GM19452 (cell line): ENCODE data around the gene DUSP9.

Experiments
- ATAC-seq: cut with Tn5 transposase; IDR thresholded peaks from one replicate; pipeline ENCODE4 v1.9.1; 2021; ENCODE audit not compliant: unreplicated experiment

The DUSP9 gene

DNA sequence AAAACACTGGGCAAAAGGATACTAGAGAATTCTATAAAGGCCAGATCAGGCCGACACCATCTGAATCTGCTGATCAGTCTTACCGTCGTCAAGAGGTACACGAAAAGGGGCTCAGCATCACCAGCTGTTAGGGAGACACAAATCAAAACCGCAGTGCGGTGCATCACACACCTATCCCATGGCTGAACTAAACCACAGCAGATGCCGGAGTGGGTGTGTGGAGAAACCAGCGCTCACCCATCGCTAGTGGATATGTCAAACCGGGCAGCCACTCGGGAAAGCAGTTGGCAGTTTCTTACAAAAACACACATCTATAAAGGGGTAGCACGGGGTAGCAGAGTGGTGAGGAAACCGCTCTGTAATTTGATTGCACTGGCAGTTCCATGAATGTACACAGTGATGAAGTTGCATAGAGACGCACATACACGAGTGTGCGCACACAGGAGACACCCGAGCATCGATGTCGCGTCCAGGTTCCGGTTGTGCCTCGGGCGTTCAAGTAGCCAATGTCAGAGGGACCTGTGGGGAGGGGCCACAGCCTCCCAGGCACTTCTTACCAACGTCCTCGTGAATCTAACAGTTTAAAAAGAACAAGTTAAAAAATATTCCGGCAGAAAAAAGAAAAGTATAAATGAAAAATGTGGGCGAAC is 24.9 kb upstream of the DUSP9 start:
- ATAC-seq = no peak

GRCh38 chrX:153622661-153623309 is 24.2 kb upstream of the DUSP9 start:
- no peak for ATAC-seq

GRCh38 chrX:153623310-153624029 is 23.5 kb upstream of the DUSP9 start:
- ATAC-seq = no peak

GRCh38 chrX:153624196-153625091 is 22.6 kb upstream of the DUSP9 start:
- no peak for ATAC-seq

DNA sequence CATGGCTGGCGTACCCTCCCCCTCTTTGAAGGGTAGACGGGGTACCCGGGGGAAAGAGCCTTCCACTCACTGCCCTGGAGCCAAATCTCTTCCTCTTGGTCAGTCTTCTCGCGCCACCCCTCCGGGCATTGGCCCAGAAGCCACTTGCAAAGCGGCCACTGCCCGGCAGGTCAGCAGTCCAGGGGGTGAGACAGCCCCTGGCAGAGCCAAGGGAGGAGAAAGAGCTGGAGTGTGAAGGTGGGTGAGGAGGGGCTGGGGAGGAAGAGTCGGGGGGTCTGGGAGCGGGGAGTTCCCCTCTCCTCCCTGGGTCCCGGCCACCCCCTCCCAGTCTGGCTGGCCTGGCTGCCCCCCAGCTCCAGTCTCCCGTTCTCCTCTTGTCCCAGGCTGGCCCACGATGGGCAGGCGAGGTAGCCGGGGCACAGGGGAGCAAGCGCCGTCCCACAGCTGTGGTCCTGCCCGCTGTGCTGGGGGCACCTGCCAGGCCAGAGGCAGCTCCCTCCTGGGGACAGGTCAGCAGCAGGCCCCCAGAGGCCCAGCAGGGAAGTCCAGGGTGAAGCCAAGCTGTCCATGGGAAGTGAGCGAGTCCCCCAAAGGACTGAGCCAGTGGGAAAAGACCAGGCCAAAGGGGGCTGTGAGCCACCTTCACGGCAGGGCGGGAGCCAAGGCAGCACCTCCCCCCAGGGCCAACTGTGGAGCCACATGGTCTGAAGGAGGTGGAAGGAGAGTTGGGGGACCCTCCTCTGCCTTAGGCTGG is 21.6 kb upstream of the DUSP9 start:
- no peak for ATAC-seq

- no peak for ATAC-seq
These were observed 20.9 kb upstream of the DUSP9 start for GRCh38 chrX:153626025-153626633.

- ATAC-seq = no peak
These were observed 19.9 kb upstream of the DUSP9 start for GRCh38 chrX:153626863-153627674.

DNA sequence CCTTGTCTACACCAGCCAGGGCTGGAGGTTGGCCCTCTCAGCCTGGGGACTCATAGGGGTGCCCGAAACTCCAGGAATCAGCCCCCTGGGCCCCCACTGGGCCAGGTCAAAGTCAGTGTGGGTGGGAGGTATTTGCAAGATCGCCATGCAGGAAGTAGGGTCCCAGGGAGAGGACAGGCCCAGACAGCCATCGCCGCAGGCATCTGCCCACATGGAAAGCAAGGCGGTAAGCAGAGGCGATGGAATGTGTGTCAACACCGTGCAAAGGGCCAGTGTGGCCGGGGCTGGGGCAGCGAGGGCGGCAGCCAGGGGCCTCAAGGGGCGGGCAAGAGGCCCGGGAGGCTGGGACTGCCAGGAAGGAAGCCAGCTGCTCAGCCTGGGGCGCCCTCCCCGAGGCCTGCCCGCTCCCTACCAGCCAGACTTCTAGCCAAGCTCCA is 19.3 kb upstream of the DUSP9 start:
- no peak for ATAC-seq

- ATAC-seq = no peak
These were observed 18.9 kb upstream of the DUSP9 start for GRCh38 chrX:153628129-153628528.

DNA sequence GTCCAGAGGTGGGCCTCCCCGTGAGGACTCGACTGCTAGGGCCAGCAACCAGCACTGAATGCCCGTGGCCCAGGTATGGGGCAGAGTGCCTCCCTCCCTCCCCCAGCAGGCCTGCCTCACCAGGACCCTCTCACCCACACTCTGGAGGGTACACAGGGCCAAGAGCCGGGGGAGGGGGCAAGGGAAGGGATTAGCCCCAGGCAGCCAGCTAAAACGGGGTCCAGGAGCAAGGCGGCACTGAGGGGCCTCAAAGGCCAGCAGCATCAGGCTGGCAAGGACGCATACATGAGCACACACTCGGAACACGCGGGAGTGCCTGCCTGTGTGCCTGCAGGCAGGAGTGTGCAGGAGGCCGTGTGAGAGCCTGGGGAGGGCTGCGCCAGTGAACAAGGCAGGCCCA is 18.3 kb upstream of the DUSP9 start:
- no peak for ATAC-seq

DNA sequence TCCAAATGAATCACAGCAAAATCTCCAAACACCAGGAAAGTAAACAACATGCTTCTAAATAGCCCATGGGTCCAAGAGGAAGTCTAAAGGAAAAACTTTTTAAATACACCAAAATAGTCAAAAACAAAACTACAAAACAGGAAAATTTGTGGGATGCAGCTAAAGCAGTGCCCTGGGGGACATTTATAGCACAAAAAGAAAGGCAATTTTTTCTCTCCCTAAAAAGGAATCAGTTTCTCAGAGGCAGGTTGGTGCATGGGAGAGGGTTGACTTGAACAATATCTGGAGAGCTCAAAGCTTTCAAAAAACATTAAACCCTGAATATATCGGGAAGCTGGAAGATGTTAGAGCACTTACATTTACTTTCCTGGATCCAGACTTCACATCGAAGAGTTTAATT is 15.7 kb upstream of the DUSP9 start:
- no peak for ATAC-seq

DNA sequence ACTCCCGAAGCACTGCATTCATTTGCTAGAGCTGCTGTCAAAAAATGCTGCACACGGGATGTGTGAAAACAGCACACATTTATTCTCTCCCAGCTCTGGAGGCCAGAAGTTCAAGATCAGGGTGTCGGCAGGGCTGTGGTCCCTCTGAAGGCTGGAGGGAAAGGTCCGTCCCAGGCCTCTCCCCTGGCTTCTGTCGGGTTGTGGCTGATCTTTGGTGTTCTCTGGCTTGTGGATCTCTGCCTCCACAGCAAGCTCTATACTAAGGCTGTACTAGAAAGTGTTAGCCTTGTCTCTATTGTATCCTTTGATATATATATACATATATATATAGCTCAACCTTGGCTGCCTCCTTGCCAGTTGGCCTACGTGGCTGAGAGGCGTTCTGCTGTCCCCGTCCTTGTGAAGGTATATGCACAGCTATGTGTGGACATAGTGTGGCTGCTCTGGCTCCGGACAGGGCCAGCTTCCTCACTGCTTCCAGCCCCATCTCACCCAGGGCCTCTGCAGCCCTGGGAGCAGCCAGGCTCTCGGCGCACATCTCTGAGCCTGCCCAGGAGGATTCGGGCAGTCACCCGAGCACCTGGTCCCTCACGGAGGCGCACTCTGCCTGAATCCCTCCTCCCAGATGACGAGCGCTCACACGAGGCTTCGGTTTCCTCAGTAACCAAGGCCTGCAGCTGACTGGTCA is 15.0 kb upstream of the DUSP9 start:
- no peak for ATAC-seq

- no peak for ATAC-seq
These were observed 14.4 kb upstream of the DUSP9 start for GRCh38 chrX:153632595-153632946.

- no peak for ATAC-seq
These were observed 14.0 kb upstream of the DUSP9 start for GRCh38 chrX:153633048-153633447.

DNA sequence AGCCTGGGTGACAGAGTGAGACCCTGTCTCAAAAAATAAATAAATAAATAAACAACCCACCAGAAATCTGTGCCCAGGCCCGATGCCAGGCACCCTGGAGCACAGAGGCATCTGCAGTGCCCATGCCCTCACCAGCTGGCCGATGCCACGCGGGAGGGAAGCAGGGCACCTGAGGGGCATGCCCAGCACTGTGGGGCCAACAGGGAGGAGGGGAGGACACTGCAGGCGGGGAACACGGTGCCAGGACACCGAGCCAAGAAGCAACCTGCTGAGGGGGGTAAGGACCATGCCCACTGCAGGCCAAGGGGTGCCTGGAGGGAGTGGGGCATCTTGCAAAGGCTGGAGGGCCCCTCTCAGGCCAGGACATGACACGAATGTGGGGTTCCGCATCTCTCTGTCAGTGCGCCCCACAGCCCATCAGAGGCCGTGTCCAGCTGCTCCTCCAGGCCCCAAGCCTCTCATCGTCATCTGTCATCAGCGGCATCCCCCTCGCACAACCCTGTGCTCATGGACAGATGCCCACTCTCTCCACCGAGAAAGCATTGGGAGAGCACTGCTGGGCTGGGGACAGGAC is 13.3 kb upstream of the DUSP9 start:
- ATAC-seq = no peak

DNA sequence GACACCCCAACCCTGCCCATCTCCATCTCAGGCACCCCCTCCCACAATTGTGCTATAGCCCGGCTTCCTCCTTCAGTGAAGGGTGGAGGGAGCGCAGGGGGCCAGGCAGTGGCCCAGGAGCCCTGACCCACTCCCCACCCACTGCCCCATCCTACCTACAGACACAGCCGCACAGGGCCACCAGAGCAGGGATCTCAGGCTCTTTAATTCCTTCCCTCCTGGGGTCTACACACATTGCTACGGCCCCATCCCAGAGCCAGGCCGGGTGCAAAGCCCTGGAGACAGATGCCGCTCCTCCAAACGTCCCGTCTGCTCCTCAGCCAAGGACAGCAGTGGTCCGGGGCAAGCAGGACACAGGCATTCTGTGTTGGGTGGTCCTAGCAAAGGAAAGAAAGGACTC is 12.8 kb upstream of the DUSP9 start:
- no peak for ATAC-seq

GRCh38 chrX:153634832-153635231 is 12.2 kb upstream of the DUSP9 start:
- ATAC-seq = no peak

- no peak for ATAC-seq
These were observed 11.6 kb upstream of the DUSP9 start for GRCh38 chrX:153635388-153635787.
